GM13977 (cell line): ENCODE data around the gene DYRK1A.

Experiments
- DNase-seq: peaks from one replicate; pipeline ENCODE4 v3.0.0; 2012; ENCODE audit warnings: low spot score
- CTCF ChIP-seq: IDR thresholded peaks from 2 replicates; pipeline ENCODE4 v1.5.1; 2012; ENCODE audit warnings: mild to moderate bottlenecking, control low read depth; ENCODE audit not compliant: insufficient read depth; ENCODE audit errors: extremely low read depth, missing control alignments
- in situ Hi-C: fragments of 300-500 bp; cut with MboI; formaldehyde crosslinking; loops from one replicate; pipeline ENCODE4 v1.12.0; 2022; ENCODE audit warnings: low sequenced_read_pairs, low pct_unique_long_range_greater_than_20kb, mixed read lengths, inconsistent platforms; ENCODE audit not compliant: unreplicated experiment

Gene DYRK1A

GRCh38 chr21:37496972-37497371, 130.4 kb downstream of the DYRK1A start:
- in situ Hi-C loops = no loop called here
- no peak for DNase-seq

GRCh38 chr21:37498664-37499063, 132.1 kb downstream of the DYRK1A start:
- in situ Hi-C loops = no loop called here
- TF ChIP-seq CTCF = no peak

More at GRCh38 chr21:37496972-37497371, 130.4 kb downstream of the DYRK1A start:
- no peak for TF ChIP-seq CTCF

GRCh38 chr21:37502947-37503346, 136.4 kb downstream of the DYRK1A start:
- DNase-seq = no peak
- TF ChIP-seq CTCF = no peak
- in situ Hi-C loops = no loop called here

More at GRCh38 chr21:37498664-37499063, 132.1 kb downstream of the DYRK1A start:
- DNase-seq = no peak

GRCh38 chr21:37503848-37504467, 137.4 kb downstream of the DYRK1A start:
- TF ChIP-seq CTCF = no peak
- in situ Hi-C loops = no loop called here

GRCh38 chr21:37505963-37506362, 139.4 kb downstream of the DYRK1A start:
- in situ Hi-C loops = no loop called here
- no peak for DNase-seq
- no peak for TF ChIP-seq CTCF

More at GRCh38 chr21:37503848-37504467, 137.4 kb downstream of the DYRK1A start:
- no peak for DNase-seq

GRCh38 chr21:37507716-37508115, 141.1 kb downstream of the DYRK1A start:
- DNase-seq = no peak
- in situ Hi-C loops = no loop called here
- no peak for TF ChIP-seq CTCF
